IPS DF 4.7 (cell line): Measurements from ENCODE around the gene MMP17.
"Not testable (repeated sequence)": the region's sequence is repeated elsewhere in the genome, so short reads cannot be mapped to it uniquely, and the experiment has no call there.

Source experiments
- DNase-seq: peaks from one replicate; pipeline ENCODE4 v3.0.0-alpha.2; 2013; ENCODE audit warnings: low spot score; ENCODE audit errors: extremely low read depth

MMP17 gene

GRCh38 chr12:131863711-131864396, 35.7 kb downstream of the MMP17 start:
- DNase-seq, result no peak

GRCh38 chr12:131864469-131864868, 36.3 kb downstream of the MMP17 start:
- no peak for DNase-seq

GRCh38 chr12:131865180-131865875, 37.1 kb downstream of the MMP17 start:
- DNase-seq, result no peak

- no peak for DNase-seq
Measured at GRCh38 chr12:131867471-131867870, 39.3 kb downstream of the MMP17 start.

GRCh38 chr12:131867891-131868675, 39.9 kb downstream of the MMP17 start:
- no peak for DNase-seq

- DNase-seq, result no peak
Measured at GRCh38 chr12:131869871-131870418, 41.8 kb downstream of the MMP17 start.

GRCh38 chr12:131871677-131872076, 43.5 kb downstream of the MMP17 start:
- no peak for DNase-seq

- no peak for DNase-seq
Measured at GRCh38 chr12:131872154-131873051, 44.2 kb downstream of the MMP17 start.

GRCh38 chr12:131873293-131873692, 45.1 kb downstream of the MMP17 start:
- DNase-seq, result no peak

- not testable (repeated sequence) for DNase-seq
Measured at GRCh38 chr12:131874972-131875371, 46.8 kb downstream of the MMP17 start.

- not testable (repeated sequence) for DNase-seq
Measured at GRCh38 chr12:131877216-131877615, 49.0 kb downstream of the MMP17 start.

- DNase-seq, result not testable (repeated sequence)
Measured at GRCh38 chr12:131878436-131878835, 50.2 kb downstream of the MMP17 start.

GRCh38 chr12:131882804-131883520, 54.8 kb downstream of the MMP17 start:
- DNase-seq, result no peak

- no peak for DNase-seq
Measured at GRCh38 chr12:131883521-131883900, 55.3 kb downstream of the MMP17 start.

GRCh38 chr12:131885076-131885475, 56.9 kb downstream of the MMP17 start:
- not testable (repeated sequence) for DNase-seq

GRCh38 chr12:131885543-131886057, 57.4 kb downstream of the MMP17 start:
- no peak for DNase-seq

- not testable (repeated sequence) for DNase-seq
Measured at GRCh38 chr12:131891722-131892121, 63.5 kb downstream of the MMP17 start.

GRCh38 chr12:131892711-131893604, 64.8 kb downstream of the MMP17 start:
- no peak for DNase-seq
